ENCODE measurements around the gene FYCO1.

The FYCO1 gene

GRCh38 chr3:45887759-45888511 is 107.7 kb downstream of the FYCO1 start:
- TF ChIP-seq CTCF (IDR thresholded peaks at IDR 0.05; ENCODE audit: insufficient read depth, low read length, poor library complexity, severe bottlenecking): no peak
- H3K36me3 ChIP-seq (ENCODE audit: control insufficient read depth, insufficient read depth, low read length): no peaks in the 10 kb centered on the region
- no peak overlapping the region for H3K4me3 ChIP-seq (replicated peaks; ENCODE audit: low read depth, low read length)
- no peak for DNase-seq (ENCODE audit: extremely low read depth, insufficient read length)
- no peaks in the 10 kb centered on the region; the same call in 1 of the 2 replicates for H3K27me3 ChIP-seq (replicated peaks; ENCODE audit: control insufficient read depth, insufficient read depth, low read length)

- no peak for TF ChIP-seq CTCF (IDR thresholded peaks at IDR 0.05; ENCODE audit: insufficient read depth, low read length, poor library complexity, severe bottlenecking)
- Histone ChIP-seq H3K4me3 (replicated peaks; ENCODE audit: low read depth, low read length) (no peak overlapping the region), H3K27me3 (replicated peaks; ENCODE audit: control insufficient read depth, insufficient read depth, low read length) (no peaks in the 10 kb centered on the region; the same call in 1 of the 2 replicates), H3K36me3 (ENCODE audit: control insufficient read depth, insufficient read depth, low read length) (no peaks in the 10 kb centered on the region)
- no peak for DNase-seq (ENCODE audit: extremely low read depth, insufficient read length)
Measured at GRCh38 chr3:45887285-45887684, 108.3 kb downstream of the FYCO1 start.

- no peaks in the 10 kb centered on the region; the same call in 1 of the 2 replicates for H3K27me3 ChIP-seq (replicated peaks; ENCODE audit: control insufficient read depth, insufficient read depth, low read length)
- TF ChIP-seq CTCF (IDR thresholded peaks at IDR 0.05; ENCODE audit: insufficient read depth, low read length, poor library complexity, severe bottlenecking): no peak
- no peak within 1 kb of the TSS for H3K4me3 ChIP-seq (replicated peaks; ENCODE audit: low read depth, low read length)
- DNase-seq (ENCODE audit: extremely low read depth, insufficient read length): no peak
- no peaks in the 10 kb centered on the region for H3K36me3 ChIP-seq (ENCODE audit: control insufficient read depth, insufficient read depth, low read length)
Measured at GRCh38 chr3:45885979-45886705, 109.5 kb downstream of the FYCO1 start, which contains the start of gene CCR9. CCR9 (plus strand) TSS chr3:45886543; CDS start chr3:45894934, 8,391 bp downstream.

- no peaks in the 10 kb centered on the region for H3K36me3 ChIP-seq (ENCODE audit: control insufficient read depth, insufficient read depth, low read length)
- no peak overlapping the region for H3K4me3 ChIP-seq (replicated peaks; ENCODE audit: low read depth, low read length)
- H3K27me3 ChIP-seq (replicated peaks; ENCODE audit: control insufficient read depth, insufficient read depth, low read length): no peaks in the 10 kb centered on the region; the same call in 1 of the 2 replicates
- peak; percentile 36 for DNase-seq (ENCODE audit: extremely low read depth, insufficient read length)
- TF ChIP-seq CTCF (IDR thresholded peaks at IDR 0.05; ENCODE audit: insufficient read depth, low read length, poor library complexity, severe bottlenecking): no peak
Measured at GRCh38 chr3:45884368-45885201, 111.0 kb downstream of the FYCO1 start.

GRCh38 chr3:45881078-45882022 is 114.3 kb downstream of the FYCO1 start:
- H3K27me3 ChIP-seq (replicated peaks; ENCODE audit: control insufficient read depth, insufficient read depth, low read length): no peaks in the 10 kb centered on the region; the same call in 1 of the 2 replicates
- no peaks in the 10 kb centered on the region for H3K36me3 ChIP-seq (ENCODE audit: control insufficient read depth, insufficient read depth, low read length)
- DNase-seq (ENCODE audit: extremely low read depth, insufficient read length): peak; percentile 20
- H3K4me3 ChIP-seq (replicated peaks; ENCODE audit: low read depth, low read length): no peak overlapping the region
- TF ChIP-seq CTCF (IDR thresholded peaks at IDR 0.05; ENCODE audit: insufficient read depth, low read length, poor library complexity, severe bottlenecking): no peak
